HT1080 (cell line): ENCODE data around the gene FOXI2. TPM values are rescaled to one million over a fixed set of nuclear protein-coding genes. Genes with fewer than 3 reads are reported as not detected.

ENCODE experiments used
- DNase-seq: peaks from one replicate; pipeline ENCODE4 v3.0.0-alpha.2; 2015; ENCODE audit warnings: low read depth
- polyA plus RNA-seq, 2 experiments: library from polyadenylated mRNA; depleted of rRNA; stranded (reverse); fragments of >200 nt; gene quantifications; 2 replicates each; pipeline ENCODE4 v1.2.3, GENCODE V29; 2015
- total RNA-seq: library from RNA; depleted of rRNA; stranded (reverse); fragments of >200 nt; shearing (Covaris generic); gene quantifications from 2 replicates; pipeline ENCODE4 v1.2.3, GENCODE V29; 2014; rRNA removed

FOXI2 gene
- total RNA-seq, result not detected in 2 replicates
- not detected in 2 replicates for polyA plus RNA-seq (2015; cell fraction: cytosol; rRNA removed)
- not detected in 2 replicates for polyA plus RNA-seq (2015; cell fraction: nucleus; rRNA removed)

- DNase-seq, result no peak
Observed at GRCh38 chr10:127736915-127737562, at the start of gene FOXI2. TSS of gene FOXI2 (plus strand) at chr10:127737185. CDS start at chr10:127737274, 89 bp downstream.

GRCh38 chr10:127687548-127687947, 49.4 kb upstream of the FOXI2 start:
- no peak for DNase-seq

- no peak for DNase-seq
Observed at GRCh38 chr10:127690176-127690835, 46.7 kb upstream of the FOXI2 start.

- peak; percentile 62 for DNase-seq
Observed at GRCh38 chr10:127694580-127695193, 42.3 kb upstream of the FOXI2 start.

- no peak for DNase-seq
Observed at GRCh38 chr10:127695431-127695830, 41.6 kb upstream of the FOXI2 start.

GRCh38 chr10:127698886-127699285, 38.1 kb upstream of the FOXI2 start:
- DNase-seq, result no peak

GRCh38 chr10:127699311-127699710, 37.7 kb upstream of the FOXI2 start:
- DNase-seq, result no peak

- no peak for DNase-seq
Observed at GRCh38 chr10:127702271-127702670, 34.7 kb upstream of the FOXI2 start.

GRCh38 chr10:127715249-127715648, 21.7 kb upstream of the FOXI2 start:
- DNase-seq, result no peak

- DNase-seq, result no peak
Observed at GRCh38 chr10:127715782-127716378, 21.1 kb upstream of the FOXI2 start.

GRCh38 chr10:127720142-127720541, 16.8 kb upstream of the FOXI2 start:
- no peak for DNase-seq

- DNase-seq, result no peak
Observed at GRCh38 chr10:127720903-127721302, 16.1 kb upstream of the FOXI2 start.

GRCh38 chr10:127734753-127735152, 2.2 kb upstream of the FOXI2 start:
- no peak for DNase-seq

- no peak for DNase-seq
Observed at GRCh38 chr10:127735156-127735555, 1.8 kb upstream of the FOXI2 start.

- DNase-seq, result no peak
Observed at GRCh38 chr10:127735723-127736221, 1.2 kb upstream of the FOXI2 start.

- DNase-seq, result no peak
Observed at GRCh38 chr10:127736222-127736914, 617 bp upstream of the FOXI2 start.

- DNase-seq, result no peak
Observed at GRCh38 chr10:127737563-127738511, 852 bp downstream of the FOXI2 start.

- DNase-seq, result no peak
Observed at GRCh38 chr10:127738512-127739424, 1.8 kb downstream of the FOXI2 start.

- DNase-seq, result no peak
Observed at GRCh38 chr10:127739908-127740307, 2.9 kb downstream of the FOXI2 start.
